Lower lobe of right lung (tissue), 2 donors: ENCODE measurements around the gene FARS2. TPM values are rescaled to one million over a fixed set of nuclear protein-coding genes. Genes with fewer than 3 reads are reported as not detected.

Experiments
- ATAC-seq, 2 donors: fragments of 200-7000 bp; cut with Tn5 transposase; one replicate each; pipeline ENCODE4 v1.9.1; 2020 to 2022; ENCODE audit warnings: mild to moderate bottlenecking in 2 of 2, moderate library complexity in 2 of 2
- DNase-seq: peaks from one replicate; pipeline ENCODE4 v3.0.0-alpha.2; 2020
- H3K27ac ChIP-seq: fragments of 200-600 bp; one replicate; pipeline ENCODE4 v1.8.0; 2022
- H3K27me3 ChIP-seq: fragments of 200-600 bp; one replicate; pipeline ENCODE4 v1.8.0; 2022; ENCODE audit warnings: low read depth
- H3K36me3 ChIP-seq: fragments of 200-600 bp; one replicate; pipeline ENCODE4 v1.8.0; 2022; ENCODE audit warnings: mild to moderate bottlenecking
- H3K4me1 ChIP-seq: fragments of 200-600 bp; one replicate; pipeline ENCODE4 v1.8.0; 2022
- H3K4me3 ChIP-seq: fragments of 200-600 bp; one replicate; pipeline ENCODE4 v1.8.0; 2022; ENCODE audit warnings: mild to moderate bottlenecking
- H3K9me3 ChIP-seq: fragments of 200-600 bp; one replicate; pipeline ENCODE4 v1.8.0; 2022
- intact Hi-C: fragments of 100-400 bp; cut with DNase I; formaldehyde crosslinking; loops from one replicate; pipeline ENCODE4 v1.11.0; 2022
- total RNA-seq: library from RNA; stranded (reverse); fragmentation: NEBNext Ultra II Directional; extraction: Animal tissue kit (Norgen Biotek cat#: 25700); gene quantifications from one replicate; pipeline ENCODE4 v1.2.1, GENCODE V29; 2021
- TF ChIP-seq, protein P1 (sequence below): fragments of 200-600 bp; IDR thresholded peaks from one replicate; pipeline ENCODE4 v1.8.0; 2022; ENCODE audit warnings: antibody characterized with exemption, mild to moderate bottlenecking
- donor health status: DM: no; HTN: yes; CAD: no; lungs with severe emphysema.

Gene FARS2
- total RNA-seq, 1 donor from 2014 or later = 17.0 TPM

DNA sequence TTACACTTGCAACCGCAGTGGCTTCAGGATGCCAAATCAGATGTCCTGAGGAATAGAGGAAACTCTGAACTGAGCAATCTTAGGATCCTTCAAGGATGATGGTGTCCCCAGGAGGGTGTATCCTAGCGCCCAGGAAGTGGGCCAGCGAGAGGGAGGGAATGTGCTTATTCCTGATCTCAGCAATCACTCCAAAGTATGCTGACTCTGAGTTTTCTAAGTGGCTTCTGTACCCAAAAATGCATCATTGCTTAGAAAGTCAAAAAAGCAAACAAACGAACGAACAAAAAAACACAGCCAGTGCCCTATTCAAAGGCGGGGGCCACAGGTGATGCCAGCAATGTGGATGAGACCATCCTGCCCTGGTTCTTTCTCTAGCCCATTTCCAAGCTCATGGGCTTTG, 514.8 kb downstream of the FARS2 start:
- H3K27ac ChIP-seq = no peak overlapping the region
- no peak for DNase-seq
- intact Hi-C loops = no loop called here
- TF ChIP-seq, protein P1, sequence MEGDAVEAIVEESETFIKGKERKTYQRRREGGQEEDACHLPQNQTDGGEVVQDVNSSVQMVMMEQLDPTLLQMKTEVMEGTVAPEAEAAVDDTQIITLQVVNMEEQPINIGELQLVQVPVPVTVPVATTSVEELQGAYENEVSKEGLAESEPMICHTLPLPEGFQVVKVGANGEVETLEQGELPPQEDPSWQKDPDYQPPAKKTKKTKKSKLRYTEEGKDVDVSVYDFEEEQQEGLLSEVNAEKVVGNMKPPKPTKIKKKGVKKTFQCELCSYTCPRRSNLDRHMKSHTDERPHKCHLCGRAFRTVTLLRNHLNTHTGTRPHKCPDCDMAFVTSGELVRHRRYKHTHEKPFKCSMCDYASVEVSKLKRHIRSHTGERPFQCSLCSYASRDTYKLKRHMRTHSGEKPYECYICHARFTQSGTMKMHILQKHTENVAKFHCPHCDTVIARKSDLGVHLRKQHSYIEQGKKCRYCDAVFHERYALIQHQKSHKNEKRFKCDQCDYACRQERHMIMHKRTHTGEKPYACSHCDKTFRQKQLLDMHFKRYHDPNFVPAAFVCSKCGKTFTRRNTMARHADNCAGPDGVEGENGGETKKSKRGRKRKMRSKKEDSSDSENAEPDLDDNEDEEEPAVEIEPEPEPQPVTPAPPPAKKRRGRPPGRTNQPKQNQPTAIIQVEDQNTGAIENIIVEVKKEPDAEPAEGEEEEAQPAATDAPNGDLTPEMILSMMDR = no peak
- no peaks in the 10 kb centered on the region for H3K4me1 ChIP-seq
- peaks cover 3% of the 10 kb centered on the region for H3K36me3 ChIP-seq
- no peaks in the 10 kb centered on the region for H3K27me3 ChIP-seq
- H3K9me3 ChIP-seq = no peaks in the 10 kb centered on the region
- H3K4me3 ChIP-seq = no peak overlapping the region
- ATAC-seq = no peak

DNA sequence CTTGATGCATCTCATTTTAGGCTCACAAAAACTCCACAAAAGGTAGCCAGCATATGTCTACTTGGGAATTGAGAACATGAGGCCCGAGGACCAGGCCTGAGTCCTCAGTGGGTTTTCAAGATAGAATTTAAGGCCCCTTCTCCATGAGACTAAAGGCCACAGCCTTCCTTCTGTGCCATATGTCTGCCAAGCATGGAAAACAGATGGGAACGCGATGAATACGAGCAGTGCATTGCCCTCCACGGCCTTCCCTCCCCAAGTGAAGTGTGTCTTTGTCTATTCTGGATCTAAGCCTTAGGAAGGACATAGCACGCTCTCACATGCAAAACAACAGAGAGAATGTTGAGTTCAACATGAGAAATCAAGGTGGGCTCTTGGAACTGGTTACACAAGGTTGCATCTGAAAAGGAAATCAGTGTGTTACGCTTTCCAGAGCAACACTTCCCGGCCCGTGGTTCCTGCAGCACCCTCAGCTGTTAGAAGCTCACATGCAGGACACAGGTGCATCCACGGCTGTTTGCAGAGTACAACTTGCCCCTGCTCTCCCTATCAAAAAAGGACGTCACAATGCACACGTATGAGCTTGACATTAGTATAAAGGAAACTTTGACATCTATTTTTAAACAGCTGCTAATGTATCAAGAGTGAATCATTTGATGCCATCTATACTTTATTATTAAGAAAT, 515.5 kb downstream of the FARS2 start:
- intact Hi-C loops = no loop called here
- H3K27me3 ChIP-seq = no peaks in the 10 kb centered on the region
- no peaks in the 10 kb centered on the region for H3K4me1 ChIP-seq
- no peak for ATAC-seq
- no peaks in the 10 kb centered on the region for H3K9me3 ChIP-seq
- H3K27ac ChIP-seq = no peak overlapping the region
- H3K4me3 ChIP-seq = no peak overlapping the region
- peaks cover 3% of the 10 kb centered on the region for H3K36me3 ChIP-seq
- TF ChIP-seq, protein P1 = no peak
- DNase-seq = no peak

DNA sequence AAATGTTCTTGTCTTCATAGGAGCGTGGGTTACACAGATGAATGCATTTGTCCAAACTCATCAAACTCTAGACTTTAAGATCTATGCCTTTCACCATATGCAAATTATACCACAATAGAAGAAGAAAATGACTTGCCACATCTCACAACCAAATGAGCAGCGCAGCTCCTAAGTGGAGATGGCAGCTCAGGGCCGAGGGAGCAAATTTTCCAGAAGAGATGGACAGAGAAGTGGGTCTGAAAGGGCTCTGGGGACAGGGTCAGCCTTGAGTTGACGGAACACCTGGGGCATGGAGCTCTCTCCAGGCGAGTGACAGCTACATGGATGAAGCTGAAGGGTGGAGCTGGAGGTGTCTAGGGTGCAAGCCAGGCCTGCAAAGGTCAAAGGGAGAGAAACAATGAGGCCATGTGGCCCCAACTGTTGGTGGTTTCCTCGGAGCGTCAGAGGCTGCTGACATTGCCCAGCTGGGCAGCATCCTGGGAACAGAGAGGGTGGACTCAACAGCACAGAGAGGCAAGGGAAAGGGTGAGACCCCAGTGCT, 517.1 kb downstream of the FARS2 start:
- DNase-seq = no peak
- Histone ChIP-seq H3K27ac (no peak overlapping the region), H3K4me1 (no peaks in the 10 kb centered on the region), H3K4me3 (no peak overlapping the region), H3K9me3 (no peaks in the 10 kb centered on the region), H3K27me3 (no peaks in the 10 kb centered on the region), H3K36me3 (peaks cover 3% of the 10 kb centered on the region)
- ATAC-seq = no peak
- TF ChIP-seq, protein P1 = no peak
- intact Hi-C loops = no loop called here

DNA sequence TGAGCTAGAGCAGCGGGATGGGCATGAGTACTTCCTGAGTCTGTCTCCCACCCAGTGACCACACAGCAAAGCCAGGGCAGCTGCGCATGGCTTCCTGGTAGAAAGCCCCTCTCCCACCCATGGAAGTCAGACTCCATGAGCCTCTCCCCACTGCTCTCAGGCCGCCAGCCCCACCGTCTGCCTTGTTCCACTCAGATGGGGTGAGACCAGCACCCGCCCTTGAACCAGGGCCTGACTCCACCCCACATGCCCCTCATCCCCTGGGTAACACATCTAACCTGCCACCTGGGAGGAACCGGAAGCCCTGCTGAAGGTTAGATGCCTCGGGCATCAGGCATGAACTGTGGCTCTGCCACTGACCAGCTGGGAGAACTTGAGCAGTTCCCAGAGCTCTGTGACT, 517.6 kb downstream of the FARS2 start:
- TF ChIP-seq, protein P1 = no peak
- intact Hi-C loops = no loop called here
- Histone ChIP-seq H3K27me3 (no peaks in the 10 kb centered on the region), H3K4me3 (no peak overlapping the region), H3K9me3 (no peaks in the 10 kb centered on the region), H3K36me3 (peaks cover 3% of the 10 kb centered on the region), H3K27ac (no peak overlapping the region), H3K4me1 (no peaks in the 10 kb centered on the region)
- no peak for DNase-seq
- no peak for ATAC-seq

GRCh38 chr6:5781019-5781418, 519.7 kb downstream of the FARS2 start:
- ATAC-seq (no peak), DNase-seq (no peak)
- H3K9me3 ChIP-seq = no peaks in the 10 kb centered on the region
- no peaks in the 10 kb centered on the region for H3K27me3 ChIP-seq
- no peaks in the 10 kb centered on the region for H3K4me1 ChIP-seq
- no peak overlapping the region for H3K4me3 ChIP-seq
- intact Hi-C loops = no loop called here
- no peak overlapping the region for H3K27ac ChIP-seq
- no peaks in the 10 kb centered on the region for H3K36me3 ChIP-seq
- TF ChIP-seq, protein P1 = no peak
